ENCODE results near the gene SGSM1.

Gene SGSM1

GRCh38 chr22:24961217-24961844, 155.3 kb downstream of the SGSM1 start:
- Mint-ChIP-seq H3K4me1 (no peaks in the 10 kb centered on the region), H3K4me3 (no peak overlapping the region), H3K9me3 (no peaks in the 10 kb centered on the region), H3K27ac (peak overlapping the region; percentile 40), H3K36me3 (no peaks in the 10 kb centered on the region)
- no peak for DNase-seq (ENCODE audit: low spot score in 2 of 2)
- ATAC-seq = no peak

GRCh38 chr22:24962094-24962493, 156.1 kb downstream of the SGSM1 start:
- Mint-ChIP-seq H3K4me3 (no peak overlapping the region), H3K27ac (peak overlapping the region; percentile 40), H3K9me3 (no peaks in the 10 kb centered on the region), H3K4me1 (no peaks in the 10 kb centered on the region), H3K36me3 (no peaks in the 10 kb centered on the region)
- ATAC-seq (no peak), DNase-seq (ENCODE audit: low spot score in 2 of 2) (no peak)

- no peak overlapping the region for H3K27ac Mint-ChIP-seq
- DNase-seq (ENCODE audit: low spot score in 2 of 2) = no peak
These were observed 156.8 kb downstream of the SGSM1 start for GRCh38 chr22:24962835-24963234.

GRCh38 chr22:24964441-24964840, 158.4 kb downstream of the SGSM1 start:
- DNase-seq (ENCODE audit: low spot score in 2 of 2) (no peak), ATAC-seq (no peak)
- Mint-ChIP-seq H3K9me3 (no peaks in the 10 kb centered on the region), H3K36me3 (peaks cover 5% of the 10 kb centered on the region), H3K4me3 (no peak overlapping the region), H3K27ac (no peak overlapping the region), H3K4me1 (no peaks in the 10 kb centered on the region)

More at GRCh38 chr22:24962835-24963234, 156.8 kb downstream of the SGSM1 start:
- no peaks in the 10 kb centered on the region for H3K36me3 Mint-ChIP-seq
- ATAC-seq = no peak
- no peaks in the 10 kb centered on the region for H3K4me1 Mint-ChIP-seq
- H3K4me3 Mint-ChIP-seq = no peak overlapping the region
- no peaks in the 10 kb centered on the region for H3K9me3 Mint-ChIP-seq

- Mint-ChIP-seq H3K27ac (no peak overlapping the region), H3K4me3 (no peak overlapping the region), H3K9me3 (no peaks in the 10 kb centered on the region), H3K36me3 (peaks cover 5% of the 10 kb centered on the region), H3K4me1 (no peaks in the 10 kb centered on the region)
- ATAC-seq (no peak), DNase-seq (ENCODE audit: low spot score in 2 of 2) (no peak)
These were observed 160.0 kb downstream of the SGSM1 start for GRCh38 chr22:24965822-24966626.

GRCh38 chr22:24968066-24968561, 162.1 kb downstream of the SGSM1 start:
- H3K4me3 Mint-ChIP-seq = no peak overlapping the region
- peaks cover 5% of the 10 kb centered on the region for H3K36me3 Mint-ChIP-seq
- ATAC-seq = no peak
- no peak for DNase-seq (ENCODE audit: low spot score in 2 of 2)
- no peak overlapping the region for H3K27ac Mint-ChIP-seq
- no peaks in the 10 kb centered on the region for H3K4me1 Mint-ChIP-seq
- no peaks in the 10 kb centered on the region for H3K9me3 Mint-ChIP-seq

GRCh38 chr22:24969560-24970301, 163.7 kb downstream of the SGSM1 start:
- Mint-ChIP-seq H3K4me3 (no peak overlapping the region), H3K36me3 (peaks cover 5% of the 10 kb centered on the region), H3K4me1 (no peaks in the 10 kb centered on the region), H3K27ac (peak overlapping the region; percentile 55), H3K9me3 (no peaks in the 10 kb centered on the region)
- ATAC-seq = no peak
- DNase-seq (ENCODE audit: low spot score in 2 of 2) = no peak

GRCh38 chr22:24972369-24972768, 166.4 kb downstream of the SGSM1 start:
- ATAC-seq (no peak), DNase-seq (ENCODE audit: low spot score in 2 of 2) (no peak)
- no peaks in the 10 kb centered on the region for H3K9me3 Mint-ChIP-seq
- H3K4me1 Mint-ChIP-seq = no peaks in the 10 kb centered on the region
- H3K27ac Mint-ChIP-seq = no peak overlapping the region
- no peak overlapping the region for H3K4me3 Mint-ChIP-seq
- H3K36me3 Mint-ChIP-seq = peaks cover 5% of the 10 kb centered on the region

- no peaks in the 10 kb centered on the region for H3K9me3 Mint-ChIP-seq
These were observed 167.9 kb downstream of the SGSM1 start for GRCh38 chr22:24973872-24974271.

GRCh38 chr22:24975125-24975640, 169.2 kb downstream of the SGSM1 start:
- Mint-ChIP-seq H3K4me3 (no peak overlapping the region), H3K27ac (no peak overlapping the region), H3K4me1 (no peaks in the 10 kb centered on the region), H3K9me3 (no peaks in the 10 kb centered on the region), H3K36me3 (no peaks in the 10 kb centered on the region)
- DNase-seq (ENCODE audit: low spot score in 2 of 2) = no peak
- ATAC-seq = no peak

More at GRCh38 chr22:24973872-24974271, 167.9 kb downstream of the SGSM1 start:
- Mint-ChIP-seq H3K4me3 (no peak overlapping the region), H3K36me3 (peaks cover 1% of the 10 kb centered on the region), H3K4me1 (no peaks in the 10 kb centered on the region), H3K27ac (no peak overlapping the region)
- DNase-seq (ENCODE audit: low spot score in 2 of 2) (no peak), ATAC-seq (no peak)

GRCh38 chr22:24975813-24976341, 169.9 kb downstream of the SGSM1 start:
- H3K27ac Mint-ChIP-seq = no peak overlapping the region
- H3K36me3 Mint-ChIP-seq = no peaks in the 10 kb centered on the region
- ATAC-seq = no peak
- H3K9me3 Mint-ChIP-seq = no peaks in the 10 kb centered on the region
- H3K4me3 Mint-ChIP-seq = no peak overlapping the region
- H3K4me1 Mint-ChIP-seq = no peaks in the 10 kb centered on the region
- DNase-seq (ENCODE audit: low spot score in 2 of 2) = no peak

GRCh38 chr22:24976442-24977218, 170.6 kb downstream of the SGSM1 start:
- H3K4me1 Mint-ChIP-seq = no peaks in the 10 kb centered on the region
- H3K27ac Mint-ChIP-seq = no peak overlapping the region
- no peak for ATAC-seq
- H3K4me3 Mint-ChIP-seq = no peak overlapping the region
- no peaks in the 10 kb centered on the region for H3K9me3 Mint-ChIP-seq
- DNase-seq (ENCODE audit: low spot score in 2 of 2) = no peak
- no peaks in the 10 kb centered on the region for H3K36me3 Mint-ChIP-seq

Data from stimulated activated effector memory CD8-positive, alpha-beta T cell treated with anti-CD3 and anti-CD28 coated beads, Interleukin-12 subunit alpha, Interleukin-12 subunit beta, amount 100 ng/mL, for 72 hours (primary cell).